Astrocyte of the spinal cord (primary cell): ENCODE results near the gene IFT43.
A peak's percentile ranks its signal among the peaks of the same experiment; 100 is the strongest.

Experiments
- DNase-seq: peaks from one replicate; pipeline ENCODE4 v3.0.0; 2011; ENCODE audit warnings: low read depth, low spot score
- H3K4me3 ChIP-seq: 2 replicates; pipeline ENCODE4 v1.5.1; 2011; ENCODE audit warnings: low read depth, mild to moderate bottlenecking, low read length, moderate library complexity
- in situ Hi-C: cut with HindIII; loops from 2 replicates; pipeline ENCODE4 v1.10.0; 2017; ENCODE audit warnings: low sequenced_read_pairs
- TF ChIP-seq, protein P1 (sequence below): IDR thresholded peaks from 2 replicates; pipeline ENCODE4 v1.5.1; 2012; ENCODE audit warnings: low read depth, mild to moderate bottlenecking, low read length, inconsistent platforms

Gene IFT43

DNA sequence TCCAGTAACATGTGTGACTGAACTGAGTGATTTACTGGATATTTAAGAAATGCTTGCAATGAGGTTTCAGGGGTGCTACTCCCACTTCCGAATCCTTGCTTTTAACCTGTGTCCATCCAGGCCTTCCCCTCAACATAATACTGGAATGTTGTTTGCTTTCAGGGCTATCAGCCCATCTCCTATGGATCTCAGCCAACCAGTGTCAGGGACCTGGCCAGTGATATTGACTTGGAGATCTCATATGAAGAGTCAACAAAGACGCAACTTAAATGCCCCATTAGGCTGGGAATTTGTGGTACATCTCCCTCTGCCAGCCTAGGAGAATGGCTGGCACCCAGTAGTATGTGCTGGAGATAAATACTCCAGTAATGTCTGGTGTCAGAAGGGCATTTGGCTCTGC lies 889 bp upstream of the IFT43 start:
- no peak overlapping the region for H3K4me3 ChIP-seq
- DNase-seq, result no peak
- TF ChIP-seq, protein P1, sequence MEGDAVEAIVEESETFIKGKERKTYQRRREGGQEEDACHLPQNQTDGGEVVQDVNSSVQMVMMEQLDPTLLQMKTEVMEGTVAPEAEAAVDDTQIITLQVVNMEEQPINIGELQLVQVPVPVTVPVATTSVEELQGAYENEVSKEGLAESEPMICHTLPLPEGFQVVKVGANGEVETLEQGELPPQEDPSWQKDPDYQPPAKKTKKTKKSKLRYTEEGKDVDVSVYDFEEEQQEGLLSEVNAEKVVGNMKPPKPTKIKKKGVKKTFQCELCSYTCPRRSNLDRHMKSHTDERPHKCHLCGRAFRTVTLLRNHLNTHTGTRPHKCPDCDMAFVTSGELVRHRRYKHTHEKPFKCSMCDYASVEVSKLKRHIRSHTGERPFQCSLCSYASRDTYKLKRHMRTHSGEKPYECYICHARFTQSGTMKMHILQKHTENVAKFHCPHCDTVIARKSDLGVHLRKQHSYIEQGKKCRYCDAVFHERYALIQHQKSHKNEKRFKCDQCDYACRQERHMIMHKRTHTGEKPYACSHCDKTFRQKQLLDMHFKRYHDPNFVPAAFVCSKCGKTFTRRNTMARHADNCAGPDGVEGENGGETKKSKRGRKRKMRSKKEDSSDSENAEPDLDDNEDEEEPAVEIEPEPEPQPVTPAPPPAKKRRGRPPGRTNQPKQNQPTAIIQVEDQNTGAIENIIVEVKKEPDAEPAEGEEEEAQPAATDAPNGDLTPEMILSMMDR, result no peak
- in situ Hi-C loops, result no loop called here

DNA sequence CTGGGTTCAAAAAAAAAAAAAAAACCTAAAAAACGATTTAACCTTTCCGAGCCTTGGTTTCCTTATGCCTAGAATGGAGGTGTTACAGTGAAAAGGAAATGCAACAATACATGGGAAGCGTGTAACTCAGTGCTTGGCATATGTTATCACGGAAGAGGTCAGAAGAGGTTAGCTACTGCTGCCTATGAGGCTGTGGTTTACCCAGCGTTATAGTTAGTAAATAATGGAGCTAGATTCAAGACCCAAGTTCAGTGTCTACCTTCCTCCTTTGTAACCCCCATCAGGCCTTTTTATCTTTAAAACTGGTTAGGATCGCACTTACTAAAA lies 839 bp downstream of the IFT43 start:
- DNase-seq, result no peak
- in situ Hi-C loops, result no loop called here
- TF ChIP-seq, protein P1, result no peak
- peak overlapping the region; percentile 83 for H3K4me3 ChIP-seq

- in situ Hi-C loops, result no loop called here
Measured at GRCh38 chr14:75987201-75987970, 1.8 kb downstream of the IFT43 start.

DNA sequence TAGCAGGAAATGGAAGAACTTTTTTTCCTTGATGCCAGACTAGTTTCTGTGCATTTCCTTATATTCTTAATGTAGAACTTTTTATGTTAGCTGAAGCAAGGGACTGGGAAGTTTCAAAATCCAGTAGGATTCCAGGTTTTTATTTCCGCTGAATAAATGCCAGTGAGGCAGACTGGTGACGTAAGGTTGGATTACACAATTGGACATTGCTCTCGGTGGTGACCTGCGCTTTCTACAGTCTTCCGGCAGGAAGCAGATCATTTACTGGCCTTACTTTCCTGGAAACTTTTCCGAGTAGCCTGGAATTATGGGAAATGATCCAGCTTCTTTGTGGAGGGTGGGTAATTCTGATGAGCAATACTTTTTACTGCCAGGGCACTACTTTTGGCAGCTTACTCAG lies 3.6 kb downstream of the IFT43 start:
- in situ Hi-C loops, result no loop called here
- DNase-seq, result peak; percentile 47
- TF ChIP-seq, protein P1, result no peak
- H3K4me3 ChIP-seq, result no peak overlapping the region

More at GRCh38 chr14:75987201-75987970, 1.8 kb downstream of the IFT43 start:
- H3K4me3 ChIP-seq, result no peak overlapping the region
- DNase-seq, result no peak
- TF ChIP-seq, protein P1, result no peak

GRCh38 chr14:75990297-75990696 lies 4.7 kb downstream of the IFT43 start:
- H3K4me3 ChIP-seq, result no peak overlapping the region
- DNase-seq, result no peak
- TF ChIP-seq, protein P1, result no peak
- in situ Hi-C loops, result no loop called here

GRCh38 chr14:75991753-75992152 lies 6.2 kb downstream of the IFT43 start:
- TF ChIP-seq, protein P1, result no peak
- no peak for DNase-seq
- in situ Hi-C loops, result no loop called here
- H3K4me3 ChIP-seq, result no peak overlapping the region
